ENCODE measurements around the gene THSD7B.

The THSD7B gene

DNA sequence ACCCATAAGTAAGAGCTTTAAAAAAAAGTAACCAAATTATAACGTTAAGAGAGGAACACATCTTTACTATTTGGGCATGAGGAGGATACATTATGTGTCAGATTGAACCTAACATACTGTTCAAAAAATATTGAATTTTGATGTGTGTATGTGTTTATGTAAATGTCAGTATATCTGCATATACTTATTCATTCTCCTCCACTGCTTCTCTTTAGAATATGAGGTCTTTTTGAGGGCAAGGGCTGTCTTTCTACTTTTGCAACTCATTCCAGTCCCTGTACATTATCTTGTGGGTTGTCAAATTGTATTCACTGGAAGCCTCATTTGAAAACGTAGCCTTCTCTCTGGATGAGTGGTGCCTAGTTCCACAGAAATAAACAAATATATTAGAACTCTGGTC, 689.5 kb downstream of the THSD7B start:
- H3K27me3 ChIP-seq (ENCODE audit: control insufficient read depth in 1 of 2, insufficient read depth in 1 of 2, low read length in 2 of 2): no peaks in the 10 kb centered on the region
- no peaks in the 10 kb centered on the region for H3K36me3 ChIP-seq (ENCODE audit: control insufficient read depth in 1 of 2, insufficient read depth in 2 of 2, low read depth in 1 of 2, low read length in 2 of 2)
- no CpG with 5 or more reads among the region's 2 CpGs for WGBS
- no peak overlapping the region for H4K8ac ChIP-seq (ENCODE audit: low read length)
- DNase-seq: no peak
- no peak overlapping the region for H3K4ac ChIP-seq (ENCODE audit: low read depth in 1 of 2, low read length in 2 of 2)
- H2AK5ac ChIP-seq (ENCODE audit: low read length, severe bottlenecking): no peak overlapping the region
- no peak overlapping the region for H3K14ac ChIP-seq (ENCODE audit: low read length in 2 of 2)
- no peak overlapping the region for H2BK120ac ChIP-seq (ENCODE audit: low read depth, low read length)
- no peak overlapping the region for H3K23ac ChIP-seq (ENCODE audit: low read length in 2 of 2)
- H4K91ac ChIP-seq (ENCODE audit: low read length): no peak overlapping the region
- H3K9me3 ChIP-seq (ENCODE audit: control insufficient read depth, low read length): peaks cover 6% of the 10 kb centered on the region
- H2BK15ac ChIP-seq (ENCODE audit: low read depth, poor library complexity, severe bottlenecking): no peak overlapping the region
- no peak overlapping the region for H3K27ac ChIP-seq (ENCODE audit: low read length, poor library complexity, severe bottlenecking)
- no peaks in the 10 kb centered on the region for H3K4me1 ChIP-seq (ENCODE audit: control insufficient read depth, insufficient read depth, low read depth, low read length)
- no peak overlapping the region for H2AFZ ChIP-seq (ENCODE audit: low read depth, low read length)
- no peak overlapping the region for H2BK5ac ChIP-seq (ENCODE audit: low read depth, low read length, poor library complexity, severe bottlenecking)
- no peak overlapping the region for H3K9ac ChIP-seq (ENCODE audit: low read length)
- no peak overlapping the region for H3K18ac ChIP-seq (ENCODE audit: low read depth in 1 of 2, low read length in 2 of 2)
- H3K4me3 ChIP-seq (ENCODE audit: insufficient read depth in 1 of 2, low read depth in 1 of 2, low read length in 2 of 2): no peak overlapping the region
- H3K79me1 ChIP-seq (replicated peaks; ENCODE audit: low read length, poor library complexity, severe bottlenecking): no peaks in the 10 kb centered on the region
- no peak overlapping the region for H2BK12ac ChIP-seq (ENCODE audit: low read length in 2 of 2)
- no peak overlapping the region for H3K4me2 ChIP-seq (ENCODE audit: low read length, poor library complexity, severe bottlenecking)

DNA sequence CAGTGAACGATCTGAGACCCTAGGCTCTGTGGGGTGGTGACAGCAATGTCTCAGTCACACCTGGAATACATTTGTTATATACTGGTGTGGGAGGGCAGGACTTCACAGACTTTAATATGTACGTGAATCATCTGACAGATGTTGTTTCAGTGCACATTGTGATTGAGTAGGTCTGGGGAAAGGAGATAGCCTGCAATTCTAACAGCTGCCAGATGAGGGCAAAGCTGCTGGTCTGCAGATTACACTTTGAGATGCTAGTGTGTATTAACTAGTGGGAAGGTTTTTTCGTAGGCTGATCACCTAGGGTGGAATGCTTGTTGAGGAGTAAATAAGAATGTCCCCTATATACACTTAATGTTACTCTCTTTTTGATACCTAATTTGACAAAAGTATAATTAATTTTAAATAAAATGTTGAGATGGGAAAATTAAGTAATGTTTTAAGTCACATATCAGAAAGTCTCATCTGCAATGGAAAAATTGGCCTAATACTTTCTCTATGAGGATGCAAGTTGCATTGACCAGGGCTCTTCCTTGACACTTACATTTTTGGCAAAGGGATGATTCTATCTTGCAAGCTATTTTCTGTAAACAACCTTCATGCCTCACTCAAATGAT, 702.0 kb downstream of the THSD7B start:
- no peak overlapping the region for H3K9ac ChIP-seq (ENCODE audit: low read length)
- H2BK120ac ChIP-seq (ENCODE audit: low read depth, low read length): no peak overlapping the region
- no peak overlapping the region for H3K4me2 ChIP-seq (ENCODE audit: low read length, poor library complexity, severe bottlenecking)
- DNase-seq: peak; percentile 3
- no peaks in the 10 kb centered on the region for H3K4me1 ChIP-seq (ENCODE audit: control insufficient read depth, insufficient read depth, low read depth, low read length)
- WGBS: 34% methylated on average over 2 of the region's 3 CpGs
- no peaks in the 10 kb centered on the region for H3K9me3 ChIP-seq (ENCODE audit: control insufficient read depth, low read length)
- no peak overlapping the region for H2BK12ac ChIP-seq (ENCODE audit: low read length in 2 of 2)
- no peak overlapping the region for H3K4me3 ChIP-seq (ENCODE audit: insufficient read depth in 1 of 2, low read depth in 1 of 2, low read length in 2 of 2)
- H2AFZ ChIP-seq (ENCODE audit: low read depth, low read length): no peak overlapping the region
- H3K14ac ChIP-seq (ENCODE audit: low read length in 2 of 2): no peak overlapping the region
- no peak overlapping the region for H3K18ac ChIP-seq (ENCODE audit: low read depth in 1 of 2, low read length in 2 of 2)
- no peak overlapping the region for H2BK15ac ChIP-seq (ENCODE audit: low read depth, poor library complexity, severe bottlenecking)
- H3K36me3 ChIP-seq (ENCODE audit: control insufficient read depth in 1 of 2, insufficient read depth in 2 of 2, low read depth in 1 of 2, low read length in 2 of 2): no peaks in the 10 kb centered on the region
- no peak overlapping the region for H4K91ac ChIP-seq (ENCODE audit: low read length)
- no peak overlapping the region for H3K27ac ChIP-seq (ENCODE audit: low read length, poor library complexity, severe bottlenecking)
- H3K4ac ChIP-seq (ENCODE audit: low read depth in 1 of 2, low read length in 2 of 2): no peak overlapping the region
- H4K8ac ChIP-seq (ENCODE audit: low read length): no peak overlapping the region
- no peak overlapping the region for H2BK5ac ChIP-seq (ENCODE audit: low read depth, low read length, poor library complexity, severe bottlenecking)
- no peak overlapping the region for H2AK5ac ChIP-seq (ENCODE audit: low read length, severe bottlenecking)
- H3K79me1 ChIP-seq (replicated peaks; ENCODE audit: low read length, poor library complexity, severe bottlenecking): no peaks in the 10 kb centered on the region
- no peak overlapping the region for H3K23ac ChIP-seq (ENCODE audit: low read length in 2 of 2)
- no peaks in the 10 kb centered on the region for H3K27me3 ChIP-seq (ENCODE audit: control insufficient read depth in 1 of 2, insufficient read depth in 1 of 2, low read length in 2 of 2)

DNA sequence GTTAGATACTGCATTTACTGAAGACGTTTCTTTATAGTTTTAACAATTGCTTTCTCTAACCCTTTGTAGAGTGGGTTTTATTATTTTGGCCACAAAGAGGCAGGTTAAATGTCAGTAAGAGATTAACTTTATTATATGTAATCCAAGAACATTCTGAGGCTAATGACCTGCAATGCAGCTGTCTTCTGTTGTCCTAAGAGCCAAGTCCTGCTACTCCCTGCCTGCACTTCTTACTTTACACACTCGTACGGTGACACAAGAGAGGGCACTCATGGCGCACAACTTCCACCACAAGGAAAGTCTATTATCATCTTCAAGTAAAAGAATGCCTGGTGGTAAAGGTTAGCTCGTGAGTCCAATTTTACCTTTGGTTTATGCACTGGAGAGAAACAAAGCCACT, 727.9 kb downstream of the THSD7B start:
- Histone ChIP-seq H3K4me2 (ENCODE audit: low read length, poor library complexity, severe bottlenecking) (no peak overlapping the region), H2BK5ac (ENCODE audit: low read depth, low read length, poor library complexity, severe bottlenecking) (no peak overlapping the region), H3K4ac (ENCODE audit: low read depth in 1 of 2, low read length in 2 of 2) (no peak overlapping the region), H3K27ac (ENCODE audit: low read length, poor library complexity, severe bottlenecking) (no peak overlapping the region), H3K4me1 (ENCODE audit: control insufficient read depth, insufficient read depth, low read depth, low read length) (no peaks in the 10 kb centered on the region), H2BK15ac (ENCODE audit: low read depth, poor library complexity, severe bottlenecking) (no peak overlapping the region), H4K8ac (ENCODE audit: low read length) (no peak overlapping the region), H3K79me1 (replicated peaks; ENCODE audit: low read length, poor library complexity, severe bottlenecking) (no peaks in the 10 kb centered on the region), H3K23ac (ENCODE audit: low read length in 2 of 2) (no peak overlapping the region), H3K27me3 (ENCODE audit: control insufficient read depth in 1 of 2, insufficient read depth in 1 of 2, low read length in 2 of 2) (no peaks in the 10 kb centered on the region), H3K4me3 (ENCODE audit: insufficient read depth in 1 of 2, low read depth in 1 of 2, low read length in 2 of 2) (no peak overlapping the region), H2AFZ (ENCODE audit: low read depth, low read length) (no peak overlapping the region), H2AK5ac (ENCODE audit: low read length, severe bottlenecking) (no peak overlapping the region), H3K18ac (ENCODE audit: low read depth in 1 of 2, low read length in 2 of 2) (no peak overlapping the region), H3K9me3 (ENCODE audit: control insufficient read depth, low read length) (no peaks in the 10 kb centered on the region), H2BK12ac (ENCODE audit: low read length in 2 of 2) (no peak overlapping the region), H3K36me3 (ENCODE audit: control insufficient read depth in 1 of 2, insufficient read depth in 2 of 2, low read depth in 1 of 2, low read length in 2 of 2) (no peaks in the 10 kb centered on the region), H3K14ac (ENCODE audit: low read length in 2 of 2) (no peak overlapping the region), H2BK120ac (ENCODE audit: low read depth, low read length) (no peak overlapping the region), H3K9ac (ENCODE audit: low read length) (no peak overlapping the region), H4K91ac (ENCODE audit: low read length) (no peak overlapping the region)
- no peak for DNase-seq
- WGBS: 50% methylated on average over 1 of the region's 5 CpGs

DNA sequence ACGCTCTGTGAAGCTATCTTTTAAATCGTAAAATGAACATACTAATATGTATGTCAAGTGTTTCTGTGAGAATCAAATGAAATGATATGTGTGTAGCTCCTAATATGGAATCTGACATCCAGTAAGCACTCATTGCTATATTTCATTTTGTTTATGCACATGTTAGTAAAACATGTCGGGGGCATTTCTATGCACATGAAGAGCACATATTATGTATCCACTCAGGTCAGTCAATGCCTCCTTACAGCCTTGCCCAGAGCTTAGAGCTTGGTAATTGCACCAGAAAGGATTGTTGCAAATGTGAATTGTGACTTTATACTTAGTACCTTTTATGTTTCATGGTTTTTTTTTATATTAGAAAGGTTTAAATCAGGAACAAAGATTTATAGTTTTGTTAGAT, 735.3 kb downstream of the THSD7B start:
- Histone ChIP-seq H3K18ac (ENCODE audit: low read depth in 1 of 2, low read length in 2 of 2) (no peak overlapping the region), H3K4me1 (ENCODE audit: control insufficient read depth, insufficient read depth, low read depth, low read length) (no peaks in the 10 kb centered on the region), H2BK120ac (ENCODE audit: low read depth, low read length) (no peak overlapping the region), H3K79me1 (replicated peaks; ENCODE audit: low read length, poor library complexity, severe bottlenecking) (no peaks in the 10 kb centered on the region), H3K4me3 (ENCODE audit: insufficient read depth in 1 of 2, low read depth in 1 of 2, low read length in 2 of 2) (no peak overlapping the region), H3K4ac (ENCODE audit: low read depth in 1 of 2, low read length in 2 of 2) (no peak overlapping the region), H3K27me3 (ENCODE audit: control insufficient read depth in 1 of 2, insufficient read depth in 1 of 2, low read length in 2 of 2) (no peaks in the 10 kb centered on the region), H3K23ac (ENCODE audit: low read length in 2 of 2) (no peak overlapping the region), H2BK15ac (ENCODE audit: low read depth, poor library complexity, severe bottlenecking) (no peak overlapping the region), H2AK5ac (ENCODE audit: low read length, severe bottlenecking) (no peak overlapping the region), H3K4me2 (ENCODE audit: low read length, poor library complexity, severe bottlenecking) (no peak overlapping the region), H2AFZ (ENCODE audit: low read depth, low read length) (no peak overlapping the region), H3K9me3 (ENCODE audit: control insufficient read depth, low read length) (no peaks in the 10 kb centered on the region), H3K14ac (ENCODE audit: low read length in 2 of 2) (no peak overlapping the region), H3K27ac (ENCODE audit: low read length, poor library complexity, severe bottlenecking) (no peak overlapping the region), H3K9ac (ENCODE audit: low read length) (no peak overlapping the region), H4K91ac (ENCODE audit: low read length) (no peak overlapping the region), H3K36me3 (ENCODE audit: control insufficient read depth in 1 of 2, insufficient read depth in 2 of 2, low read depth in 1 of 2, low read length in 2 of 2) (no peaks in the 10 kb centered on the region), H4K8ac (ENCODE audit: low read length) (no peak overlapping the region), H2BK12ac (ENCODE audit: low read length in 2 of 2) (no peak overlapping the region), H2BK5ac (ENCODE audit: low read depth, low read length, poor library complexity, severe bottlenecking) (no peak overlapping the region)
- no peak for DNase-seq
- 100% methylated on average over 1 of the region's 3 CpGs for WGBS

Data from mesenchymal stem cell (in vitro differentiated cells and primary cell).